ENCODE measurements around the gene P2RX3.

P2RX3 gene

DNA sequence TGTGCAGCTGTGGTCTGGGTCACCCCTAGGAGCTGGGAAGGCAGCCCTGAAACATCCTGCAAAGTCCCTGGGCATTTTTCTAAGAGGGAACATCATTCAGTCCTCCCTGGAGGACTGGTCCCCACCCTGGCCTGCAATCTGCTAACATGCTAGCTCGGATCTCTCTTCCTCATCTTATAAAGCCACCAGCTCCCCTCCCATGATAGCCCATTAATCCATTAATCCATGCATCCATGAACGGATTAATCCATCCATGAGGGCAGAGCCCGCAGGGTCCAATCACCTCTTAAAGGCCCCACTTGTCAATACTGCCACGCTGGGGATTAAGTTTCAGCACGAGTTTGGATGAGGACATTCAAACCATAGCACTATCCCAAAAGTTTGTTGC, 30.7 kb downstream of the P2RX3 start:
- TF ChIP-seq, protein P1, sequence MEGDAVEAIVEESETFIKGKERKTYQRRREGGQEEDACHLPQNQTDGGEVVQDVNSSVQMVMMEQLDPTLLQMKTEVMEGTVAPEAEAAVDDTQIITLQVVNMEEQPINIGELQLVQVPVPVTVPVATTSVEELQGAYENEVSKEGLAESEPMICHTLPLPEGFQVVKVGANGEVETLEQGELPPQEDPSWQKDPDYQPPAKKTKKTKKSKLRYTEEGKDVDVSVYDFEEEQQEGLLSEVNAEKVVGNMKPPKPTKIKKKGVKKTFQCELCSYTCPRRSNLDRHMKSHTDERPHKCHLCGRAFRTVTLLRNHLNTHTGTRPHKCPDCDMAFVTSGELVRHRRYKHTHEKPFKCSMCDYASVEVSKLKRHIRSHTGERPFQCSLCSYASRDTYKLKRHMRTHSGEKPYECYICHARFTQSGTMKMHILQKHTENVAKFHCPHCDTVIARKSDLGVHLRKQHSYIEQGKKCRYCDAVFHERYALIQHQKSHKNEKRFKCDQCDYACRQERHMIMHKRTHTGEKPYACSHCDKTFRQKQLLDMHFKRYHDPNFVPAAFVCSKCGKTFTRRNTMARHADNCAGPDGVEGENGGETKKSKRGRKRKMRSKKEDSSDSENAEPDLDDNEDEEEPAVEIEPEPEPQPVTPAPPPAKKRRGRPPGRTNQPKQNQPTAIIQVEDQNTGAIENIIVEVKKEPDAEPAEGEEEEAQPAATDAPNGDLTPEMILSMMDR (IDR thresholded peaks at IDR 0.05; ENCODE audit: extremely low read depth, missing control alignments): no peak
- no peak for DNase-seq (ENCODE audit: low spot score)

DNA sequence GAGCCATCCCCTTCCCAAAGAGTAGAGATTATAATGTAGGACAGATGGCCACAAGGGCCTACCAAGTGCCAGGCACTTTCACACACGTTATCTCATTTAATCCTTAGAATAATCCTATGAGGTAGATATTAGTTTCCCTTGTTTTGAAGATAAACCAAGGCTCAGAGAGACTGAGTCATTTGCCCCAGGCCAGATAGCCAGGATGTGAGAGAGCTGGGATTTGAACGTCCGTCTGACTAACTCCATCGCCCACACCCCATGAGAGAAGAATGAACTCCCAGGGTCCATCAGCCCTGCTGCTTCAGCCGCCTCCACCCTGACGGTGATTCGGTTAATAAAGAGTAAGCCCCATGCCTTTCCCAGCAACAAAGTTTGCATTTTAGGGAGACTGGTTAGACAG, 32.1 kb downstream of the P2RX3 start:
- no peak for DNase-seq (ENCODE audit: low spot score)
- TF ChIP-seq, protein P1 (IDR thresholded peaks at IDR 0.05; ENCODE audit: extremely low read depth, missing control alignments): no peak

DNA sequence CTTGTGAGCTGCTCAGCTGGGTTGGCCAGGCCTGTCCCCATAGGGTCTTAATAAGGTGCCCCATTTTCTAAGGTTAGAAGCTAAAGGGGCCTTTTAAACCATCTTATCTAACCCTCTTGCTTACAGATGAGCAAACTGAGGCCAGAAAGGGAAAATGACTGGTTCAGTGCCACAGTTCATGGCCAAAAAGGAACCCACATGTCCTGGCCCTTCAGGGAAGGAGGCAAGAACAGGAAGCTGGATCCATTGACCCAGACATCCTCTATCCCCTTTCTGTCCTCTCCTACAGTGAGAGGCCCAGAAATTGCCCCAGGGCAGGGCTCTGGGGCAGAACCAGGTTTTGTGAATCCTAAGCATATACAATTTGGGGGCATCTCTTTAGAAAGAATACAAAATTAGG, 32.8 kb downstream of the P2RX3 start:
- no peak for DNase-seq (ENCODE audit: low spot score)
- TF ChIP-seq, protein P1 (IDR thresholded peaks at IDR 0.05; ENCODE audit: extremely low read depth, missing control alignments): no peak

DNA sequence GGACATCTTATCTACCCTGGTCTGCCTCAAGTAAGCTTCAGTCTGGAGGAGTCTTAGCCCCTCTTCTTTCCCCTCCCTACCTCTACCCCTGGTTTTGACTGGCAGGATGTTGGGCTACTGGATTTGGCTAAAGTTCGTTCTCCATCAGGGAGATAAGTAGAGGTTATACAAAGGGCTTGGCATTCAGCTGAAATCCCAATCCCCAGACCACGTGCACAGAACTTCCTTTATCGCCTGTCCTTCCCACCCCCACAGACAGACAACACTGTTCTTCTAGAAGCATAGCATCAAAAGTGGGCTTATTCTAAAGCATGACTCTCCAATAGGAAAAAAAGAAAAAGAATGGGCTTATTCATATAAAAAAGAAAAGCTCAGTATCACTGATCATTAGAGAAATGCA, 35.0 kb downstream of the P2RX3 start:
- no peak for DNase-seq (ENCODE audit: low spot score)
- TF ChIP-seq, protein P1 (IDR thresholded peaks at IDR 0.05; ENCODE audit: extremely low read depth, missing control alignments): no peak

DNA sequence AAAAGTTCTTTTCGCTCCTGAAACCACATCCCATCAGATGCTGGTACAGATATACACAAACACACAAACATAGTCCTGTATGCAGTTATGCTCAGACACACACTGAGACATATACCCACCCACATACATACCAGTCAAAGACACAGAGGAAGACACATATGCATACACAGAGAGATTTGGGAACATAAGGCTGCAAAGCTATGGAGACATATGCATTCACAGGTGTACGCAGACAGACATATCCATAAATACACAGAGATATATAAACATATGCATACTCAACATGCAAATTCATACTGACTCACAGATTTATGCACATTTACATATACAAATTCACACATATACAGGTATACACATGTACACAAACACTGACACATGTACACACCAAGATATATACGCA, 36.8 kb downstream of the P2RX3 start:
- DNase-seq (ENCODE audit: low spot score): no peak

DNA sequence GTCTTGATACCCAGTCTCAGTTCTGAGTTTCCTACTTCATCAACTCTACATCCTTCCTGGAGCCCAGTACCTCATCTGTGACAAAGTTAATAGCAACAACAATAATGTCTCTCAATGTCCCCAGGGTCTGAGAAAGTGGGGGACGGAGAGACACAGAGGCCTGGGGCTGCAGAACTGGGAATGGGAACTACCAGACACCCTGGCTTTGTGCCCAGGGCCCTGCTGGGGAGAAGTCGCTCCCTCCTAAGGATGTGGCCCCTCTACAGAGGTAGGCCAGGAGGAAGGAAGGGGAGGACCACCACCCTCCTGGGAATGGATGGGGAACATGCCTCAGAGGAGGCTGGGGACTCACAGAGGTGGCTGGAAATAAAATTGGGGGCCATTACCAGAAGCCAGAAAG, 37.3 kb downstream of the P2RX3 start:
- TF ChIP-seq, protein P1 (IDR thresholded peaks at IDR 0.05; ENCODE audit: extremely low read depth, missing control alignments): no peak
- peak; percentile 32 for DNase-seq (ENCODE audit: low spot score)

More for the DNA sequence above, 36.8 kb downstream of the P2RX3 start:
- TF ChIP-seq, protein P1 (IDR thresholded peaks at IDR 0.05; ENCODE audit: extremely low read depth, missing control alignments): no peak

DNA sequence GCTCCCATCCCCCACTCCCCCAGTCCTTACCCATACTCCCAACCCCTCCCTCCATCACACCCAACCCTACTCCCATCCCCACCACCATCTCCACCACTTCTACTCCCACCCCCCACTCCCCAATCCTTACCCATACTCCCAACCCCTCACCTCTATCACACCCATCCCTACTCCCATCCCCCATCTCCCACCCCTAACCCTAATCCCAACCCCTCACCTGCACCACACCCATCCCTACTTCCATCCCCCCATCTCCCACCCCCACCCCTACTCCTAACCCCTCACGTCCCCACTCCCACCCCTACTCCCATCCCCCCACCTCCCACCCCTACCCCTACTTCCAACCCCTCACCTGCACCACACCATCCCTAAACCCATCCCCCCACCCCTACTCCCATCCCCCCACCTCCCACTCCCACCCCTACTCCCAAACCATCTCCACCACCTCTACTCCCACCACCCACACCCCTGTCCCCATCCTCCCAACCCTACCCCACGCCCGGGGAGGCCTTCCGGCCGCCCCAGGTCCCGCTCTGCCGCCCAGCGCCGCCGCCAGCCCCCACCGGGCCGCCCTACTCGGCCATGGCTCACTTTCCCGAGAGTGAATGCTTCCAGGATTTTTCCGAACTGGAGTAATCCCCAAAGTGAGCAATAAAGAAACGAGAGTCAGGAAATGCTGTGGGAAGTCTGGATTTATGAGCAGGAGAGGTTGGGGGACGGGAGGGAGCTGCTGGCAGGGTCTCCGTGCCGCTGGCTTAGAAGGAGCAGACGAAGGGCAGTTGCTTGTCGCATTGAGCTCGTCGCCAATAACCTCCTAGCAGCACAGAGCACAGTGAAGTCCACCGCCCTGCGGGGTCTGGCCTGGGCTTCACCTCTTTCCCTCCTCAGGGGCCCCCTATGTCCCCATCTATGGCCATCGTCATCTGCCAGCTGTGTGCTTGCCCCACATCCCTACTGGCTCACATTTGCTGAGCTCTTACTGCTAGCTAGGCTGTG, 38.2 kb downstream of the P2RX3 start:
- TF ChIP-seq, protein P1 (IDR thresholded peaks at IDR 0.05; ENCODE audit: extremely low read depth, missing control alignments): no peak
- DNase-seq (ENCODE audit: low spot score): peak; percentile 16

Measured in GM20000 (cell line).